Prostate gland (tissue), 2 donors: Measurements from ENCODE around the gene EMILIN3.

ENCODE experiments used
- CTCF ChIP-seq, 4 experiments: fragments of 200-600 bp in 2 of 4; fragments of 450-650 bp in 2 of 4; sonication (generic) in 2 of 4; IDR thresholded peaks; 1 replicate in 3 of 4; 2 replicates in 1 of 4; pipeline ENCODE4 v1.5.1; 2016 to 2019; ENCODE audit warnings: antibody characterized with exemption in 4 of 4, mild to moderate bottlenecking in 2 of 4, moderate library complexity in 2 of 4
- POLR2A ChIP-seq: fragments of 450-650 bp; IDR thresholded peaks from one replicate; pipeline ENCODE4 v1.6.1; 2016; ENCODE audit warnings: antibody characterized with exemption, mild to moderate bottlenecking

- TF ChIP-seq POLR2A (no peak), CTCF (IDR thresholded peaks at IDR 0.05) (no peak)
These were observed 17.4 kb downstream of the EMILIN3 start for GRCh38 chr20:41349266-41349665.
